ENCODE results near the gene PHC2. TPM values are rescaled to one million over a fixed set of nuclear protein-coding genes. Genes with fewer than 3 reads are reported as not detected.
A peak's percentile ranks its signal among the peaks of the same experiment; 100 is the strongest.

Gene PHC2
- total RNA-seq, 2 donors from 2014 or later, result 15.4 to 34.5 TPM

DNA sequence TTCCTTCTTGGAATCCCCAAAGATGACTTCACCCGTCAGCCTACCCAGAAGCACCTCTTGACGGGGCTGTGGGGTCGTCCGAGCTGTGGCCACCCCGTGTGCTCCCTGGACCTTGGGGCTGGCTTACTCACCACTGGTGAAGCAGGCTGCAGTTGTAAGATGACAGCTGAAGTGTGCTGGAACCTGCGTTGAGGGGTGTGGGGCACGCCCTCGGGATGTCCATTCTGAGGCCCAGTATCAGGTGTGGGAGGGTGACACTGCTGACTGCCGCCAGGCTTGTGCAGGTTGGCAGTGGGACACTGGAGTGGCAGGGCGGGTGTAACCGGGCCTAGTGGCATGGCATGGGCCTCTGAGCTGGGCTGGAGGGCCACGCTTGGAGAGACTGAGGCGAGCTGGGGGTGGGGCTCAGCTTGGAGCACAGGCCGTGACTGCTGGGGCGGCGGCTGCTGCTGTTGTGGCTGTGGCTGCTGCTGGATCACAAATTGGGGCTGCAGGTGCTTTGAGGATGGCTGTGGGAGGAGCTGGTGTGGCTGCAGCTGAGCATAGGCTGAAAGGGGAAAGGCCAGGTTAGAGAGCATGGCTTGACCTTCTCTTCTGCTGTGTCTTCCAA, 76.1 kb downstream of the PHC2 start:
- Mint-ChIP-seq H3K27ac (peak overlapping the region in 1 of 2 donors; percentile 43), H3K9me3 (no peaks in the 10 kb centered on the region), H3K36me3 (peaks cover 10 to 16% of the 10 kb centered on the region in 2 donors)
- ATAC-seq, result no peak
- no peak for DNase-seq (ENCODE audit: low spot score in 2 of 2)

DNA sequence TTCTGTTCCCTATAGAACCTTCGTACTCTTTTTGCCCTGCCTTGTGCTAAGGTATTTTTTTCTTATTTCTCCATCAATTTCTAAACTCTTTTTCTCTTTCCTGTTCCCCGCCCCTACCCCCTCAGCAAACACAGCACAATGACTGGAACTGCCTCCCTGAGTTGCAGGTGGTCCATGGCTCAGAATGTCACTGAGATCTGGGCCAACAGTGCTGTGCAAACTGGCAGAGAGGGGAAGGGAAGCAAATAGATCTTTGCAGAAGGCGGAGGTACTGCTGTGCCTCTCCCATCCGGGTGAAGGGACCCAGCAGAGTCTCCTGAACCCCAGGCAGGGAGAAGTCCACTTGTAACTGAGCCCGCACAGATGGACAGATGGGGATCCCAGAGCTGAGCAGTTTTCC, 77.4 kb downstream of the PHC2 start:
- no peak for ATAC-seq
- Mint-ChIP-seq H3K36me3 (peaks cover 15 to 16% of the 10 kb centered on the region in 2 donors), H3K27ac (no peak overlapping the region), H3K9me3 (no peaks in the 10 kb centered on the region)
- DNase-seq (ENCODE audit: low spot score in 2 of 2), result no peak

GRCh38 chr1:33351281-33351660, 79.6 kb downstream of the PHC2 start:
- H3K27ac Mint-ChIP-seq, result peak overlapping the region in 1 of 2 donors; percentile 25
- peaks cover 28 to 31% of the 10 kb centered on the region in 2 donors for H3K36me3 Mint-ChIP-seq
- no peaks in the 10 kb centered on the region for H3K9me3 Mint-ChIP-seq
- ATAC-seq (no peak), DNase-seq (ENCODE audit: low spot score in 2 of 2) (no peak)

- no peak for ATAC-seq
- no peak for DNase-seq (ENCODE audit: low spot score in 2 of 2)
- no peaks in the 10 kb centered on the region for H3K9me3 Mint-ChIP-seq
- H3K27ac Mint-ChIP-seq, result peak overlapping the region; percentile 73 to 92
- peaks cover 28 to 31% of the 10 kb centered on the region in 2 donors for H3K36me3 Mint-ChIP-seq
Measured at GRCh38 chr1:33350611-33351280, 80.1 kb downstream of the PHC2 start.

- Mint-ChIP-seq H3K27ac (peak overlapping the region; percentile 73 to 92), H3K9me3 (no peaks in the 10 kb centered on the region), H3K36me3 (peaks cover 28 to 35% of the 10 kb centered on the region in 2 donors)
- DNase-seq (ENCODE audit: low spot score in 2 of 2), result peak; percentile 77 to 81
- ATAC-seq, result peak; percentile 83 to 89
Measured at GRCh38 chr1:33349778-33350610, 80.9 kb downstream of the PHC2 start.

GRCh38 chr1:33349081-33349759, 81.7 kb downstream of the PHC2 start:
- Mint-ChIP-seq H3K36me3 (peaks cover 28 to 36% of the 10 kb centered on the region in 2 donors), H3K9me3 (no peaks in the 10 kb centered on the region), H3K27ac (peak overlapping the region; percentile 44 to 86)
- ATAC-seq (peak; percentile 41 to 51), DNase-seq (ENCODE audit: low spot score in 2 of 2) (peak; percentile 50 to 59)

DNA sequence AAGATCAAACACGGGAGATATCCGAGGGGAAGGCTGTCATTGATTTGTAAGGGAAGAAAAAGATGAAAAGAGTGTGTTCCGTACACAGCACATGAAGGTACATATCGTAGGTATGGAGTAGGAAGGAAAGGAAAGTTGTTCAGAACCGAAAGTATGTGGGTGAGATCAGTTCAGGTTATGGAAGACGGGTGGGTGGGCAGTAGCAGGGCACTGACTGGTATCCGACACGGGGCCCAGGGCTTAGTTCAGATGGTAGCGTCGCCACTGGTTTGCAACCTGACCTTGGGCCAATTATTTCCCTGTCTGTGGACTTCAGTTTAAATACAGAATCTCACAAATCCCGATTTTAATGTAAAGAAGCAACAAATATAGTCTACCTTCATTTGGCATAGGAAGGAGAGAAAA, 82.2 kb downstream of the PHC2 start:
- DNase-seq (ENCODE audit: low spot score in 2 of 2) (no peak), ATAC-seq (peak; percentile 21 to 34)
- Mint-ChIP-seq H3K9me3 (no peaks in the 10 kb centered on the region), H3K36me3 (peaks cover 28 to 36% of the 10 kb centered on the region in 2 donors), H3K27ac (peak overlapping the region; percentile 44 to 86)

- peaks cover 28 to 36% of the 10 kb centered on the region in 2 donors for H3K36me3 Mint-ChIP-seq
- H3K27ac Mint-ChIP-seq, result peak overlapping the region; percentile 44 to 86
- no peak for DNase-seq (ENCODE audit: low spot score in 2 of 2)
- ATAC-seq, result no peak
- H3K9me3 Mint-ChIP-seq, result no peaks in the 10 kb centered on the region
Measured at GRCh38 chr1:33348194-33348593, 82.7 kb downstream of the PHC2 start.

GRCh38 chr1:33347650-33347992, 83.3 kb downstream of the PHC2 start:
- Mint-ChIP-seq H3K36me3 (peaks cover 28 to 39% of the 10 kb centered on the region in 2 donors), H3K9me3 (no peaks in the 10 kb centered on the region), H3K27ac (peak overlapping the region in 1 of 2 donors; percentile 65)
- DNase-seq (ENCODE audit: low spot score in 2 of 2), result no peak
- ATAC-seq, result no peak

GRCh38 chr1:33346927-33347649, 83.8 kb downstream of the PHC2 start:
- Mint-ChIP-seq H3K36me3 (peaks cover 28 to 42% of the 10 kb centered on the region in 2 donors), H3K9me3 (no peaks in the 10 kb centered on the region), H3K27ac (peak overlapping the region; percentile 65 to 69)
- DNase-seq (ENCODE audit: low spot score in 2 of 2) (no peak), ATAC-seq (no peak)

DNA sequence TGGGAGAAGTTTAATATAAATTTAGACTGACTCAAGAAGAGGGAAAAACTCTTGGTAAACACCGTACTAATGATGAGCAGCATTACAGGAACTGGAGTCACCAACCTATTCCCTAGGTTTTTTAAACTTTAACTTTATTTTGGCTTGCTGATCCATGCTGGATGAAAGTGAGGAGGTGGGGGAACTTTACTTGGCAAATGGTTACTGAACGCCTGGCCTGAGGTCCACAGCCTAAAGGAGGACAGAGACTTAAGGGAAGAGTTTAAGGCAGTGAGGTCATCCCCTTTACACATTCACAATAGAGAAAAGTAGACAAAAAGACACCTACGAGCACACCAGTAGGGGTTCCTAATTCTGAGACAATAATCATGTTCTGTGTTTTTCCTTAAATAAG, 84.4 kb downstream of the PHC2 start:
- Mint-ChIP-seq H3K27ac (peak overlapping the region; percentile 65 to 69), H3K9me3 (no peaks in the 10 kb centered on the region), H3K36me3 (peaks cover 28 to 41% of the 10 kb centered on the region in 2 donors)
- DNase-seq (ENCODE audit: low spot score in 2 of 2) (no peak), ATAC-seq (no peak)

DNA sequence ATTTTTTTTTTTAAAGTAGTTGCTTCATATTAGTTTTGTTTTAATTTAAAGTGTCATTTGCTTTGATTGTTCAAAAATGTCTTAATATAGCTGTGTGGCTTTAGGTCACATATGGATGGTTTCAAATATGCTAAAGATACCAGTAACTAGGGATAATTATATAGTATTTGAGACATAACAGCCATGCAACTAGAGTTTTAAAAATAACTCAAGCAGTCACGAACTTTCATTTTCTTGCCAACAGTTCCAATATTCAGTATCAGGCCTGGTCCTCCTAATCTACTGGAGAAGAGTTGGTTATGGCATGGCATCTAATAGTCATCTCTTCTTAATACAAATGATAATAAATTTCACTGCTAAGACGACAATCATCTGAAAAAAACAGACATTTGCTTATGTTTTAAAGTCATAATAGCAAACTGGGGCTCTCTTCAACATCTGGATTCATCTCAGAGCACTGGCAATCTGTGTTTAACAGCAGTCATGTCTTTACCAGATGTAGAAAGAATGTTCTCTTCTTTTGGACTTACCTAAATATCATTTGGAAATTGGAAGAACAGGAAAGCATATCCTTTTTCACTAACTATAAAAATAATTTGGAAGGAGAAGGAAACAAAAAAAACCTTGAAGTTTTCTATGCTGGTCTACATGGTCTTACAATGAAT, 85.9 kb downstream of the PHC2 start:
- peaks cover 18 to 26% of the 10 kb centered on the region in 2 donors for H3K36me3 Mint-ChIP-seq
- no peak overlapping the region for H3K27ac Mint-ChIP-seq
- ATAC-seq (no peak), DNase-seq (ENCODE audit: low spot score in 2 of 2) (no peak)
- no peaks in the 10 kb centered on the region for H3K9me3 Mint-ChIP-seq

- ATAC-seq (no peak), DNase-seq (ENCODE audit: low spot score in 2 of 2) (no peak)
- Mint-ChIP-seq H3K9me3 (no peaks in the 10 kb centered on the region), H3K36me3 (peaks cover 13 to 26% of the 10 kb centered on the region in 2 donors), H3K27ac (no peak overlapping the region)
Measured at GRCh38 chr1:33343539-33343938, 87.4 kb downstream of the PHC2 start.

DNA sequence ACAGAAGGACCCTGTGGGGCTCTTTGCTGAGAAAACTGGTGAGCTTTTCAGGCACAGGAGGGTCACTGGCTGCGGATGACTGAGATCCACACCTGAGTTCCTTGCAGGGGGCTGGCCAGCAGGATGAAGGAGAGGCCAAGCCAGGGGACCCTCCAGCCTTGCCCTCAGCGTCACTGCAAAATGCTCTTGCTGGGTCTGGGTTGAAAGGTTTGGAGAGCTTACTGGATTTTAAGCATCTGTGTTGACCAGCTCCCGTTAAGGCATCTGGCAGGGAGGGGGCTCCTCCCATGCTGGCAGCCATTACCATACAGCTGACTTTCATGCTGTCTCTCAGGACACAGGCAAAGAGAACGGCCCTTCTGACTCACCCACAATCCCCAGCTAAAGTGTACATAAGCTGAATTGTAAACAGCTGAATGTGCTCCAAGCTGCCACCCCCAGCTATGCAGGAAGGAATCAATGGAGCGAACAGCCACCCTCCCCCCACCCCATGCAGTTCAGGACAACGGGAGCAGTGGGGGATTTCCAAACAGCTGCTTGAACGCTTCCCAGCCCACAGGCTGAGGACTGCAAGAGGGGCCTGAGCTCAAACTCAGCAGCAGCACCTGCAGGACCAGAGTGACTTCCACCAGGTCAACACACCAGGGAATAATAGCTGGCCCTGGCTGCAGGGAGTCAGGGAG, 88.7 kb downstream of the PHC2 start:
- no peak for ATAC-seq
- H3K9me3 Mint-ChIP-seq, result no peaks in the 10 kb centered on the region
- peaks cover 5 to 20% of the 10 kb centered on the region in 2 donors for H3K36me3 Mint-ChIP-seq
- DNase-seq (ENCODE audit: low spot score in 2 of 2), result no peak
- peak overlapping the region in 1 of 2 donors; percentile 50 for H3K27ac Mint-ChIP-seq

- H3K9me3 Mint-ChIP-seq, result no peaks in the 10 kb centered on the region
Measured at GRCh38 chr1:33341190-33341589, 89.7 kb downstream of the PHC2 start.

More at GRCh38 chr1:33341190-33341589, 89.7 kb downstream of the PHC2 start:
- no peak overlapping the region for H3K27ac Mint-ChIP-seq
- ATAC-seq (no peak), DNase-seq (ENCODE audit: low spot score in 2 of 2) (no peak)
- peaks cover 0 to 11% of the 10 kb centered on the region in 2 donors for H3K36me3 Mint-ChIP-seq
